WTC11 (cell line): ENCODE data around the gene PLEKHM1. TPM values are rescaled to one million over a fixed set of nuclear protein-coding genes. Genes with fewer than 3 reads are reported as not detected.

ENCODE experiments used
- ATAC-seq: fragments of 200-7000 bp; cut with Tn5 transposase; 2 replicates; pipeline ENCODE4 v1.10.0; 2021; ENCODE audit warnings: mild to moderate bottlenecking, moderate library complexity
- CTCF ChIA-PET: fragments of 300-600 bp; sonication (Branson Sonifier 250); formaldehyde crosslinking; loops from one replicate; lab custom pipeline; 2021; ENCODE audit warnings: antibody characterized with exemption; lab: Charles Lee
- POLR2A ChIA-PET: fragments of 350-600 bp; sonication (Branson Sonifier 250); formaldehyde crosslinking; loops from one replicate; lab custom pipeline; 2021; ENCODE audit warnings: antibody characterized with exemption; lab: Charles Lee
- DNase-seq: peaks from one replicate; pipeline ENCODE4 v3.0.0; 2021; ENCODE audit warnings: low spot score
- H3K27ac Mint-ChIP-seq: 2 replicates; pipeline ENCODE4 v1.8.0; 2021; ENCODE audit warnings: mixed read lengths
- H3K27me3 Mint-ChIP-seq: 2 replicates; pipeline ENCODE4 v1.8.0; 2021; ENCODE audit warnings: low read depth, mild to moderate bottlenecking, moderate library complexity, mixed read lengths
- H3K36me3 Mint-ChIP-seq: 2 replicates; pipeline ENCODE4 v1.8.0; 2021; ENCODE audit warnings: mixed read lengths
- H3K4me1 Mint-ChIP-seq: 2 replicates; pipeline ENCODE4 v1.8.0; 2022; ENCODE audit warnings: mixed read lengths
- H3K4me3 Mint-ChIP-seq: 2 replicates; pipeline ENCODE4 v1.8.0; 2021; ENCODE audit warnings: mild to moderate bottlenecking, moderate library complexity, mixed read lengths
- H3K9me3 Mint-ChIP-seq: 2 replicates; pipeline ENCODE4 v1.8.0; 2021; ENCODE audit warnings: mixed read lengths
- CTCF ChIP-seq: fragments of 200-600 bp; IDR thresholded peaks from 2 replicates; pipeline ENCODE4 v1.8.0; 2022; ENCODE audit warnings: antibody characterized with exemption
- GABPB1 ChIP-seq: sonication (generic); formaldehyde crosslinking; IDR thresholded peaks from 2 replicates; pipeline ENCODE4 v1.8.1; 2023; ENCODE audit warnings: mild to moderate bottlenecking, missing genetic modification reagents
- HMGXB4 ChIP-seq: sonication (generic); formaldehyde crosslinking; IDR thresholded peaks from 2 replicates; pipeline ENCODE4 v1.8.1; 2023; ENCODE audit warnings: mild to moderate bottlenecking, moderate library complexity, missing genetic modification reagents
- MAX ChIP-seq: sonication (generic); formaldehyde crosslinking; IDR thresholded peaks from 2 replicates; pipeline ENCODE4 v1.8.0; 2022; ENCODE audit warnings: mild to moderate bottlenecking, missing genetic modification reagents
- PREB ChIP-seq: sonication (generic); formaldehyde crosslinking; IDR thresholded peaks from 2 replicates; pipeline ENCODE4 v1.8.1; 2022; ENCODE audit warnings: mild to moderate bottlenecking, missing genetic modification reagents, moderate library complexity, borderline replicate concordance
- RORB ChIP-seq: fragments of 250-450 bp; sonication (Bioruptor Pico); IDR thresholded peaks from 2 replicates; pipeline ENCODE4 v1.9.0; 2021; ENCODE audit warnings: mild to moderate bottlenecking
- SP1 ChIP-seq: sonication (generic); formaldehyde crosslinking; conservative IDR thresholded peaks from 2 replicates; pipeline ENCODE4 v1.8.1; 2022; ENCODE audit warnings: missing genetic modification reagents
- ZMAT4 ChIP-seq: fragments of 250-450 bp; sonication (Bioruptor Pico); IDR thresholded peaks from 2 replicates; pipeline ENCODE4 v1.9.0; 2021; ENCODE audit warnings: mild to moderate bottlenecking
- ZNF423 ChIP-seq: fragments of 250-450 bp; sonication (Bioruptor Pico); IDR thresholded peaks from 2 replicates; pipeline ENCODE4 v2.1.2; 2022; ENCODE audit warnings: mild to moderate bottlenecking, moderate library complexity
- total RNA-seq: library from RNA; stranded (reverse); gene quantifications from 3 replicates; pipeline ENCODE4 v1.2.3, GENCODE V29; 2021

PLEKHM1 gene
- total RNA-seq, 1 experiment from 2014 or later = 19.6 TPM

- TF ChIP-seq ZNF423 (CRISPR knock-in tag) (peak; percentile 87), SP1 (CRISPR knock-in tag) (peak; percentile 70), MAX (CRISPR knock-in tag) (peak; percentile 40; the same call in 1 of the 2 replicates), CTCF (peak; percentile 99), GABPB1 (CRISPR knock-in tag) (peak; percentile 42; the same call in 1 of the 2 replicates)
These were observed 62.4 kb downstream of the PLEKHM1 start (continued) for GRCh38 chr17:45428050-45428617.

- POLR2A ChIA-PET = interaction anchor here (1.0 kb wide), 1 partner anchor 32 kb away, joined by 4 read pairs; no protein-coding TSS in a partner anchor
- TF ChIP-seq ZMAT4 (CRISPR knock-in tag) (no peak), RORB (no peak), HMGXB4 (CRISPR knock-in tag) (0 out of 2 replicates have a peak, but pooled peaks have one; percentile 4), SP1 (CRISPR knock-in tag) (no peak), CTCF (no peak)
- TF ChIP-seq, all 79 proteins: peak for 1
- Mint-ChIP-seq H3K9me3 (peaks cover 4% of the 10 kb centered on the region), H3K27me3 (peaks cover 51% of the 10 kb centered on the region), H3K27ac (no peak overlapping the region), H3K4me1 (peaks cover 36% of the 10 kb centered on the region), H3K4me3 (no peak overlapping the region), H3K36me3 (peaks cover 4% of the 10 kb centered on the region)
- CTCF ChIA-PET = interaction anchor here (0.6 to 4.8 kb wide), 5 partner anchors 23 to 210 kb away, joined by 3 to 133 read pairs (median 20); no protein-coding TSS in a partner anchor
- no peak for DNase-seq
- ATAC-seq = no peak
These were observed 63.2 kb downstream of the PLEKHM1 start for GRCh38 chr17:45427181-45427835.

GRCh38 chr17:45426561-45426960, 64.0 kb downstream of the PLEKHM1 start:
- ATAC-seq = no peak
- CTCF ChIA-PET = interaction anchor here (0.5 to 4.8 kb wide), 18 partner anchors 14 to 291 kb away, joined by 3 to 133 read pairs (median 9); partner anchors contain the start of gene ACBD4
- peak overlapping the region; percentile 47; the same call in 1 of the 2 replicates for H3K27ac Mint-ChIP-seq
- H3K4me1 Mint-ChIP-seq = peaks cover 36% of the 10 kb centered on the region
- H3K27me3 Mint-ChIP-seq = peaks cover 48% of the 10 kb centered on the region
- H3K4me3 Mint-ChIP-seq = no peak overlapping the region
- H3K36me3 Mint-ChIP-seq = peaks cover 4% of the 10 kb centered on the region
- DNase-seq = no peak
- POLR2A ChIA-PET = no interaction called here
- H3K9me3 Mint-ChIP-seq = peaks cover 4% of the 10 kb centered on the region
- no peak for TF ChIP-seq PREB
